ENCODE results near the gene QRICH1. TPM values are rescaled to one million over a fixed set of nuclear protein-coding genes. Genes with fewer than 3 reads are reported as not detected.

Gene QRICH1
- total and polyA plus RNA-seq, 10 of the 15 experiments (the other 5 are each of a cell fraction or from before 2014, with no cell fraction given): 22.2 to 116 (median 81.4) TPM

DNA sequence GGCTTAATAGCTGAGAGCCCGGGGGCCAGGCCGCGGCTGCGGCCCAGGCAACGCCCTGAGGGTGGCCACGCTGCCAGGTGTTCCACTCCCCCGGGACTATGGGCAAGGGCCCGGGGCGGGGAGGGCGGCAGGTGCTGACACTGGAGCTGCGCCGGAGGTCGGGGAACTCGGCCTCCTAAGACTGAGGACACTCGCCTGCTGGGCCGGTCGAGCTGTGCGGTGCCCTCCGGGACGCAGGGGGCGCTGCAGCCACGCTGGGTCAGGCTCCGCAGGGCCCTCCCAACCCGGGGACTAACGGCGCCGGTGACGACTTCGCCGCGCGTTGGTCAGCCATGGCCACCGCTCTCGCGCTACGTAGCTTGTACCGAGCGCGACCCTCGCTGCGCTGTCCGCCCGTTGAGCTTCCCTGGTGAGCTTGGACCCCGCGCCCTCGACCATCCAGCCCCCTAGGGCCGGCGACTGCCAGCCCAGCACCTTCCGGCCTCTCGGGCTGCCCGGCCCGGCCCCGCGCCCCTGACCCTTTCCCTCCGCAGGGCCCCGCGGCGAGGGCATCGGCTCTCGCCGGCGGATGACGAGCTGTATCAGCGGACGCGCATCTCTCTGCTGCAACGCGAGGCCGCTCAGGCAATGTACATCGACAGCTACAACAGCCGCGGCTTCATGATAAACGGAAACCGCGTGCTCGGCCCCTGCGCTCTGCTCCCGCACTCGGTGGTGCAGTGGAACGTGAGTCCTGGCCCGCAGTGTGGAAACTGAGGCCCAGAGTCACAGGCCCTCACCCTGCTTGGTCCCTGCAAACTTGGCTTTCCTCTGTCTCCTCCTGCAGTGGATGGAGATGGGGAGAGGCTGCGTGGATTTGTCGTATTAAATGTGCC, 71.8 kb downstream of the QRICH1 start, which contains the start of gene NDUFAF3 (continued):
- TF ChIP-seq, protein P1, sequence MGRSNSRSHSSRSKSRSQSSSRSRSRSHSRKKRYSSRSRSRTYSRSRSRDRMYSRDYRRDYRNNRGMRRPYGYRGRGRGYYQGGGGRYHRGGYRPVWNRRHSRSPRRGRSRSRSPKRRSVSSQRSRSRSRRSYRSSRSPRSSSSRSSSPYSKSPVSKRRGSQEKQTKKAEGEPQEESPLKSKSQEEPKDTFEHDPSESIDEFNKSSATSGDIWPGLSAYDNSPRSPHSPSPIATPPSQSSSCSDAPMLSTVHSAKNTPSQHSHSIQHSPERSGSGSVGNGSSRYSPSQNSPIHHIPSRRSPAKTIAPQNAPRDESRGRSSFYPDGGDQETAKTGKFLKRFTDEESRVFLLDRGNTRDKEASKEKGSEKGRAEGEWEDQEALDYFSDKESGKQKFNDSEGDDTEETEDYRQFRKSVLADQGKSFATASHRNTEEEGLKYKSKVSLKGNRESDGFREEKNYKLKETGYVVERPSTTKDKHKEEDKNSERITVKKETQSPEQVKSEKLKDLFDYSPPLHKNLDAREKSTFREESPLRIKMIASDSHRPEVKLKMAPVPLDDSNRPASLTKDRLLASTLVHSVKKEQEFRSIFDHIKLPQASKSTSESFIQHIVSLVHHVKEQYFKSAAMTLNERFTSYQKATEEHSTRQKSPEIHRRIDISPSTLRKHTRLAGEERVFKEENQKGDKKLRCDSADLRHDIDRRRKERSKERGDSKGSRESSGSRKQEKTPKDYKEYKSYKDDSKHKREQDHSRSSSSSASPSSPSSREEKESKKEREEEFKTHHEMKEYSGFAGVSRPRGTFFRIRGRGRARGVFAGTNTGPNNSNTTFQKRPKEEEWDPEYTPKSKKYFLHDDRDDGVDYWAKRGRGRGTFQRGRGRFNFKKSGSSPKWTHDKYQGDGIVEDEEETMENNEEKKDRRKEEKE (IDR thresholded peaks at IDR 0.05): no peak
- TF ChIP-seq JUNB (IDR thresholded peaks at IDR 0.05): no peak
- TF ChIP-seq, protein P2, sequence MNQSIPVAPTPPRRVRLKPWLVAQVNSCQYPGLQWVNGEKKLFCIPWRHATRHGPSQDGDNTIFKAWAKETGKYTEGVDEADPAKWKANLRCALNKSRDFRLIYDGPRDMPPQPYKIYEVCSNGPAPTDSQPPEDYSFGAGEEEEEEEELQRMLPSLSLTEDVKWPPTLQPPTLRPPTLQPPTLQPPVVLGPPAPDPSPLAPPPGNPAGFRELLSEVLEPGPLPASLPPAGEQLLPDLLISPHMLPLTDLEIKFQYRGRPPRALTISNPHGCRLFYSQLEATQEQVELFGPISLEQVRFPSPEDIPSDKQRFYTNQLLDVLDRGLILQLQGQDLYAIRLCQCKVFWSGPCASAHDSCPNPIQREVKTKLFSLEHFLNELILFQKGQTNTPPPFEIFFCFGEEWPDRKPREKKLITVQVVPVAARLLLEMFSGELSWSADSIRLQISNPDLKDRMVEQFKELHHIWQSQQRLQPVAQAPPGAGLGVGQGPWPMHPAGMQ (IDR thresholded peaks at IDR 0.05; ENCODE audit: borderline replicate concordance): no peak
- TF ChIP-seq RBBP5 (conservative IDR thresholded peaks at IDR 0.05): no peak
- TF ChIP-seq, protein P3, sequence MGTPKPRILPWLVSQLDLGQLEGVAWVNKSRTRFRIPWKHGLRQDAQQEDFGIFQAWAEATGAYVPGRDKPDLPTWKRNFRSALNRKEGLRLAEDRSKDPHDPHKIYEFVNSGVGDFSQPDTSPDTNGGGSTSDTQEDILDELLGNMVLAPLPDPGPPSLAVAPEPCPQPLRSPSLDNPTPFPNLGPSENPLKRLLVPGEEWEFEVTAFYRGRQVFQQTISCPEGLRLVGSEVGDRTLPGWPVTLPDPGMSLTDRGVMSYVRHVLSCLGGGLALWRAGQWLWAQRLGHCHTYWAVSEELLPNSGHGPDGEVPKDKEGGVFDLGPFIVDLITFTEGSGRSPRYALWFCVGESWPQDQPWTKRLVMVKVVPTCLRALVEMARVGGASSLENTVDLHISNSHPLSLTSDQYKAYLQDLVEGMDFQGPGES (IDR thresholded peaks at IDR 0.05): no peak
- no peak for TF ChIP-seq RAD51 (IDR thresholded peaks at IDR 0.05)
- no peak for TF ChIP-seq MTA2 (IDR thresholded peaks at IDR 0.05; ENCODE audit: low read depth)
- TF ChIP-seq CBFB (IDR thresholded peaks at IDR 0.05; ENCODE audit: low read depth): no peak
- peak; percentile 59; the same call in 1 of the 2 replicates for TF ChIP-seq RFX5 (IDR thresholded peaks at IDR 0.05; ENCODE audit: low read depth, low read length)
- peak; percentile 88 for TF ChIP-seq IKZF1 (conservative IDR thresholded peaks at IDR 0.05)
- TF ChIP-seq, protein P4, sequence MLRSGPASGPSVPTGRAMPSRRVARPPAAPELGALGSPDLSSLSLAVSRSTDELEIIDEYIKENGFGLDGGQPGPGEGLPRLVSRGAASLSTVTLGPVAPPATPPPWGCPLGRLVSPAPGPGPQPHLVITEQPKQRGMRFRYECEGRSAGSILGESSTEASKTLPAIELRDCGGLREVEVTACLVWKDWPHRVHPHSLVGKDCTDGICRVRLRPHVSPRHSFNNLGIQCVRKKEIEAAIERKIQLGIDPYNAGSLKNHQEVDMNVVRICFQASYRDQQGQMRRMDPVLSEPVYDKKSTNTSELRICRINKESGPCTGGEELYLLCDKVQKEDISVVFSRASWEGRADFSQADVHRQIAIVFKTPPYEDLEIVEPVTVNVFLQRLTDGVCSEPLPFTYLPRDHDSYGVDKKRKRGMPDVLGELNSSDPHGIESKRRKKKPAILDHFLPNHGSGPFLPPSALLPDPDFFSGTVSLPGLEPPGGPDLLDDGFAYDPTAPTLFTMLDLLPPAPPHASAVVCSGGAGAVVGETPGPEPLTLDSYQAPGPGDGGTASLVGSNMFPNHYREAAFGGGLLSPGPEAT (IDR thresholded peaks at IDR 0.05; ENCODE audit: low read depth): no peak
- TF ChIP-seq, protein P5, sequence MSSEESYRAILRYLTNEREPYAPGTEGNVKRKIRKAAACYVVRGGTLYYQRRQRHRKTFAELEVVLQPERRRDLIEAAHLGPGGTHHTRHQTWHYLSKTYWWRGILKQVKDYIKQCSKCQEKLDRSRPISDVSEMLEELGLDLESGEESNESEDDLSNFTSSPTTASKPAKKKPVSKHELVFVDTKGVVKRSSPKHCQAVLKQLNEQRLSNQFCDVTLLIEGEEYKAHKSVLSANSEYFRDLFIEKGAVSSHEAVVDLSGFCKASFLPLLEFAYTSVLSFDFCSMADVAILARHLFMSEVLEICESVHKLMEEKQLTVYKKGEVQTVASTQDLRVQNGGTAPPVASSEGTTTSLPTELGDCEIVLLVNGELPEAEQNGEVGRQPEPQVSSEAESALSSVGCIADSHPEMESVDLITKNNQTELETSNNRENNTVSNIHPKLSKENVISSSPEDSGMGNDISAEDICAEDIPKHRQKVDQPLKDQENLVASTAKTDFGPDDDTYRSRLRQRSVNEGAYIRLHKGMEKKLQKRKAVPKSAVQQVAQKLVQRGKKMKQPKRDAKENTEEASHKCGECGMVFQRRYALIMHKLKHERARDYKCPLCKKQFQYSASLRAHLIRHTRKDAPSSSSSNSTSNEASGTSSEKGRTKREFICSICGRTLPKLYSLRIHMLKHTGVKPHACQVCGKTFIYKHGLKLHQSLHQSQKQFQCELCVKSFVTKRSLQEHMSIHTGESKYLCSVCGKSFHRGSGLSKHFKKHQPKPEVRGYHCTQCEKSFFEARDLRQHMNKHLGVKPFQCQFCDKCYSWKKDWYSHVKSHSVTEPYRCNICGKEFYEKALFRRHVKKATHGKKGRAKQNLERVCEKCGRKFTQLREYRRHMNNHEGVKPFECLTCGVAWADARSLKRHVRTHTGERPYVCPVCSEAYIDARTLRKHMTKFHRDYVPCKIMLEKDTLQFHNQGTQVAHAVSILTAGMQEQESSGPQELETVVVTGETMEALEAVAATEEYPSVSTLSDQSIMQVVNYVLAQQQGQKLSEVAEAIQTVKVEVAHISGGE (CRISPR knock-in tag; IDR thresholded peaks at IDR 0.05): no peak
- TF ChIP-seq SMC3 (IDR thresholded peaks at IDR 0.05; ENCODE audit: borderline replicate concordance, low read length): peak; percentile 9; the same call in 1 of the 2 replicates
- TF ChIP-seq MXI1 (IDR thresholded peaks at IDR 0.05; ENCODE audit: low read depth, low read length): peak; percentile 53; the same call in 1 of the 2 replicates
- TF ChIP-seq, protein P6, sequence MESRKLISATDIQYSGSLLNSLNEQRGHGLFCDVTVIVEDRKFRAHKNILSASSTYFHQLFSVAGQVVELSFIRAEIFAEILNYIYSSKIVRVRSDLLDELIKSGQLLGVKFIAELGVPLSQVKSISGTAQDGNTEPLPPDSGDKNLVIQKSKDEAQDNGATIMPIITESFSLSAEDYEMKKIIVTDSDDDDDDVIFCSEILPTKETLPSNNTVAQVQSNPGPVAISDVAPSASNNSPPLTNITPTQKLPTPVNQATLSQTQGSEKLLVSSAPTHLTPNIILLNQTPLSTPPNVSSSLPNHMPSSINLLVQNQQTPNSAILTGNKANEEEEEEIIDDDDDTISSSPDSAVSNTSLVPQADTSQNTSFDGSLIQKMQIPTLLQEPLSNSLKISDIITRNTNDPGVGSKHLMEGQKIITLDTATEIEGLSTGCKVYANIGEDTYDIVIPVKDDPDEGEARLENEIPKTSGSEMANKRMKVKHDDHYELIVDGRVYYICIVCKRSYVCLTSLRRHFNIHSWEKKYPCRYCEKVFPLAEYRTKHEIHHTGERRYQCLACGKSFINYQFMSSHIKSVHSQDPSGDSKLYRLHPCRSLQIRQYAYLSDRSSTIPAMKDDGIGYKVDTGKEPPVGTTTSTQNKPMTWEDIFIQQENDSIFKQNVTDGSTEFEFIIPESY (IDR thresholded peaks at IDR 0.05): 0 out of 2 replicates have a peak, but pooled peaks have one; percentile 4
